ENCODE results near the gene MDM2. TPM values are rescaled to one million over a fixed set of nuclear protein-coding genes. Genes with fewer than 3 reads are reported as not detected.

The MDM2 gene
- total and polyA plus RNA-seq, 2 of the 13 experiments (the other 11 are each of a cell fraction or from before 2014, with no cell fraction given): 29.3 to 314 TPM

GRCh38 chr12:68854078-68854468 lies 46.1 kb downstream of the MDM2 start:
- Histone ChIP-seq H3K36me3 (replicated peaks in 1 of 2; ENCODE audit: control insufficient read depth in 1 of 2, insufficient read depth in 2 of 2, low read length in 2 of 2) (no peaks in the 10 kb centered on the region), H3K9ac (ENCODE audit: insufficient read depth, low read depth, low read length) (no peak overlapping the region), H4K20me1 (ENCODE audit: insufficient read depth, low read length) (no peaks in the 10 kb centered on the region), H3K4me3 (replicated peaks in 1 of 3; ENCODE audit: insufficient read depth in 1 of 3, low read depth in 2 of 3, low read length in 3 of 3) (no peak overlapping the region), H3K27ac (ENCODE audit: extremely low read length, insufficient read depth, low read length) (no peak overlapping the region), H3K9me3 (ENCODE audit: low read length) (no peaks in the 10 kb centered on the region), H2AFZ (ENCODE audit: low read length) (no peak overlapping the region), H3K27me3 (ENCODE audit: control insufficient read depth in 1 of 2, insufficient read depth in 2 of 2, low read length in 2 of 2) (no peaks in the 10 kb centered on the region), H3K4me2 (ENCODE audit: low read depth, low read length) (no peak overlapping the region), H3K4me1 (ENCODE audit: insufficient read depth, low read length) (peaks cover 25% of the 10 kb centered on the region), H3K79me2 (ENCODE audit: insufficient read depth, low read length) (no peaks in the 10 kb centered on the region)
- no peak for FAIRE-seq
- DNase-seq (ENCODE audit: low spot score): no peak
- WGBS (ENCODE audit: low lambda C conversion rate): 72% methylated on average over 2 of the region's 2 CpGs
- peak; percentile 2; the same call in 1 of the 3 replicates for ATAC-seq
- in situ Hi-C loops (cut with HindIII; ENCODE audit: extremely low pct_ligation_motif_present, low pct_unique_long_range_greater_than_20kb) (no loop called here), intact Hi-C loops (cut with micrococcal nuclease; ENCODE audit: unreplicated experiment) (no loop called here)
- BruUV-seq (replicated peaks): no TSS peak
- ChIA-PET CTCF (ENCODE audit: low intra/inter-chr PET ratio, low total read pairs) (no interaction called here), POLR2A (no interaction called here)
- TF ChIP-seq CHD2 (IDR thresholded peaks at IDR 0.05; ENCODE audit: low read depth, low read length): no peak
- peak; percentile 78 for TF ChIP-seq ZKSCAN1 (IDR thresholded peaks at IDR 0.05; ENCODE audit: low read length)

GRCh38 chr12:68854554-68854953 lies 46.6 kb downstream of the MDM2 start:
- Histone ChIP-seq H3K27ac (ENCODE audit: extremely low read length, insufficient read depth, low read length) (no peak overlapping the region), H3K9me3 (ENCODE audit: low read length) (no peaks in the 10 kb centered on the region), H4K20me1 (ENCODE audit: insufficient read depth, low read length) (no peaks in the 10 kb centered on the region), H3K36me3 (replicated peaks in 1 of 2; ENCODE audit: control insufficient read depth in 1 of 2, insufficient read depth in 2 of 2, low read length in 2 of 2) (no peaks in the 10 kb centered on the region), H3K9ac (ENCODE audit: insufficient read depth, low read depth, low read length) (no peak overlapping the region), H3K79me2 (ENCODE audit: insufficient read depth, low read length) (no peaks in the 10 kb centered on the region), H3K4me3 (replicated peaks in 1 of 3; ENCODE audit: insufficient read depth in 1 of 3, low read depth in 2 of 3, low read length in 3 of 3) (no peak overlapping the region), H2AFZ (ENCODE audit: low read length) (no peak overlapping the region), H3K27me3 (ENCODE audit: control insufficient read depth in 1 of 2, insufficient read depth in 2 of 2, low read length in 2 of 2) (no peaks in the 10 kb centered on the region), H3K4me1 (ENCODE audit: insufficient read depth, low read length) (peaks cover 20% of the 10 kb centered on the region), H3K4me2 (ENCODE audit: low read depth, low read length) (no peak overlapping the region)
- no peak for FAIRE-seq
- WGBS (ENCODE audit: low lambda C conversion rate): 56% methylated on average over 3 of the region's 3 CpGs
- in situ Hi-C loops (cut with HindIII; ENCODE audit: extremely low pct_ligation_motif_present, low pct_unique_long_range_greater_than_20kb): no loop called here
- DNase-seq (ENCODE audit: low spot score): no peak
- intact Hi-C loops (cut with micrococcal nuclease; ENCODE audit: unreplicated experiment): no loop called here
- no TSS peak for BruUV-seq (replicated peaks)
- CTCF ChIA-PET (ENCODE audit: low intra/inter-chr PET ratio, low total read pairs): no interaction called here
- POLR2A ChIA-PET: no interaction called here
- ATAC-seq: peak; percentile 50
- TF ChIP-seq ZNF598 (CRISPR knock-in tag; IDR thresholded peaks at IDR 0.05; ENCODE audit: borderline replicate concordance) (no peak), SRSF1 (optimal IDR thresholded peaks at IDR 0.05; ENCODE audit: low read depth, low read length) (no peak), PHF5A (CRISPR knock-in tag; IDR thresholded peaks at IDR 0.05; ENCODE audit: low read depth, unreplicated experiment) (no peak), KLF16 (CRISPR knock-in tag; IDR thresholded peaks at IDR 0.05) (no peak), SALL1 (CRISPR knock-in tag; IDR thresholded peaks at IDR 0.05) (peak; percentile 42; the same call in 1 of the 2 replicates), FOXP1 (IDR thresholded peaks at IDR 0.05) (no peak), FOXP1 (CRISPR knock-in tag; IDR thresholded peaks at IDR 0.05) (0 out of 2 replicates have a peak, but pooled peaks have one; percentile 29), NCOA2 (CRISPR knock-in tag; IDR thresholded peaks at IDR 0.05) (no peak), ZNF274 (CRISPR knock-in tag; IDR thresholded peaks at IDR 0.05) (no peak), SNAPC5 (CRISPR knock-in tag; IDR thresholded peaks at IDR 0.05; ENCODE audit: borderline replicate concordance) (no peak), ARID5B (CRISPR knock-in tag; IDR thresholded peaks at IDR 0.05) (no peak), NCOA5 (CRISPR knock-in tag; IDR thresholded peaks at IDR 0.05) (no peak), CHD4 (IDR thresholded peaks at IDR 0.05; ENCODE audit: borderline replicate concordance, low read length) (no peak), SOX5 (CRISPR knock-in tag; IDR thresholded peaks at IDR 0.05; ENCODE audit: borderline replicate concordance) (no peak), TBP (CRISPR knock-in tag; IDR thresholded peaks at IDR 0.05) (no peak), ZFP1 (CRISPR knock-in tag; IDR thresholded peaks at IDR 0.05) (no peak), SOX6 (IDR thresholded peaks at IDR 0.05) (no peak), SOX6 (CRISPR knock-in tag; IDR thresholded peaks at IDR 0.05) (peak; percentile 17; the same call in 1 of the 2 replicates)

Measured in HepG2 (cell line).